T-helper 1 cell treated with Interleukin-12 subunit alpha and Interleukin-12 subunit beta and Interleukin-4 antibody, amounts not matched to agents 30 μg/mL and 1 μg/mL, for 36 hours (primary cell): ENCODE measurements around the gene LTBP1.

ENCODE experiments used
- H3K27ac Mint-ChIP-seq: one replicate; pipeline ENCODE4 v1.8.0; 2021; ENCODE audit warnings: mild to moderate bottlenecking, mixed read lengths
- H3K27me3 Mint-ChIP-seq: one replicate; pipeline ENCODE4 v1.8.0; 2021; ENCODE audit warnings: low read depth, mixed read lengths
- H3K36me3 Mint-ChIP-seq: one replicate; pipeline ENCODE4 v1.8.0; 2021; ENCODE audit warnings: low read depth, mixed read lengths
- H3K4me1 Mint-ChIP-seq: one replicate; pipeline ENCODE4 v1.8.0; 2021; ENCODE audit warnings: low read depth, mixed read lengths
- H3K4me3 Mint-ChIP-seq: one replicate; pipeline ENCODE4 v1.8.0; 2021; ENCODE audit warnings: mild to moderate bottlenecking, moderate library complexity, mixed read lengths
- H3K9me3 Mint-ChIP-seq: one replicate; pipeline ENCODE4 v1.8.0; 2021; ENCODE audit warnings: mixed read lengths

LTBP1 gene

GRCh38 chr2:33301355-33301754 lies 354.6 kb downstream of the LTBP1 start:
- Mint-ChIP-seq H3K4me3 (no peak overlapping the region), H3K36me3 (no peaks in the 10 kb centered on the region), H3K27ac (no peak overlapping the region), H3K4me1 (no peaks in the 10 kb centered on the region), H3K9me3 (no peaks in the 10 kb centered on the region), H3K27me3 (no peaks in the 10 kb centered on the region)

GRCh38 chr2:33302348-33302747 lies 355.6 kb downstream of the LTBP1 start:
- no peaks in the 10 kb centered on the region for H3K27me3 Mint-ChIP-seq
- no peak overlapping the region for H3K4me3 Mint-ChIP-seq
- H3K27ac Mint-ChIP-seq: no peak overlapping the region
- no peaks in the 10 kb centered on the region for H3K36me3 Mint-ChIP-seq
- no peaks in the 10 kb centered on the region for H3K4me1 Mint-ChIP-seq
- no peaks in the 10 kb centered on the region for H3K9me3 Mint-ChIP-seq

DNA sequence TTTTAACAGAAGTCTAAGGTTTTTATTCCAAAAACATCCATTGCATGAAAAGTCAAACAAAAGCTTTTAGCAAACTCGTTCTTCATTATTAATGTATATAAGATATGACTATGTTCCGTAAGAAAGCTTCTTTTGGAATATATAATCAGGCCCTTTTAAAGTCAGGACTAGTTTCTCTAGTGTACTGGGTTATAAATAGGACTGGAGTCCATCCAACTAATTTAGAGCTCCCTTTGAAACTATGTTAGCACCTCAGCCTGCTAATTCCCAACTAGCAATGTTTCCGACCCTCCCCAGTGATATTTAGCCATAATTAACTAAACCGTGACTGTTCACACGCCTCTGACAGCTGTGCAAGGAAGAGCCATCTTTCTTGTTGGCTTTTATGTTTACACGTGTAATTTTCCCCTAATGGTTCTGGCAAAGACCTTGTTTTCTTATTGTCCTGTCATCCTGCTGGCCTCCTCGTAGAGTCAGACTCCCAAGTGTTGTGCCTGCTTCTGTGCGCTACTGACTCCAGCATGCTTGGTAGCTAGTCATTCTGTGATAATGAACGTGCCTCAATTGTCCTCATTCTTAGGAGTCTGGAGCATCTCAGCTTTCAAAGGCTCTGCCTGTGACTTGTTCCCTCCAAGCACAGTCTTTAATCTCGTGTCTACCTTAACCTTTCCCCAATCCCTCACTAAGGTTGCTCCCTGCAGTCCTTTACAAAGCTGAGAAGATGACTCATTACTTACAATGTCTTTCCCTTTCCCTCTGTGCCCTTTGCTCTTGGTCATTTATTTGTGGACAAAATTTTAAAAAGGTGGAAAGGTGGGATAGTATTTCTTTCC lies 357.5 kb downstream of the LTBP1 start:
- no peaks in the 10 kb centered on the region for H3K36me3 Mint-ChIP-seq
- H3K9me3 Mint-ChIP-seq: no peaks in the 10 kb centered on the region
- H3K4me3 Mint-ChIP-seq: no peak overlapping the region
- H3K27me3 Mint-ChIP-seq: no peaks in the 10 kb centered on the region
- no peak overlapping the region for H3K27ac Mint-ChIP-seq
- H3K4me1 Mint-ChIP-seq: no peaks in the 10 kb centered on the region

DNA sequence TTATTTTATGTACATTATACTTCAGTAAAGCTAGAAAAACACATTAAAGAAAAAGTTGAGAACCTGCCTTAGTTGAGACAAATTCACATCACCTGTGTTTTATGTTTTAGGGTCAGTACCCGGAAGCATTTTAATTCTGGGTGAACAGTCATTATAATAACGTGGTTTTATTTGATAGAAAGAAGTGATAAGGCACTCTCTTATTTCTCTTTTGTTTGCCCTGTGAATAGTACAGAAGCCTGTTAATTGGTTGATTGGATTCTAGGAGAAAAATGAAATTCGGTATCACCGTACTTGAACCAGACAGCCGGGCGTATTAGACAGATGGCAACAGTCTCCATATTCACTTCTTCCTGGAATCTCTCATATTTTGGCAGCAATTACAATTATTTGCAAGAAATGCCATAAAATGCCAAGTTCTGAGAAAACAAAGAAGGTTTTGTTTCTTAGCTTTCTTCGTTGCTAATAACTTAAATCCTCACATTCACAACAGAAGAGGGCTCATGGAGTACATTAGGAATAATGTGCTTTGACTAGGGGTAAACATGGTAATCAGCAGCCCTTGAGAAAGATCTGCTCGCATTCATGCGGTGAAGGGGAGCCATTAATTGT lies 361.0 kb downstream of the LTBP1 start:
- Mint-ChIP-seq H3K36me3 (no peaks in the 10 kb centered on the region), H3K27ac (no peak overlapping the region)

GRCh38 chr2:33312355-33312754 lies 365.6 kb downstream of the LTBP1 start:
- H3K9me3 Mint-ChIP-seq: no peaks in the 10 kb centered on the region
- no peak overlapping the region for H3K27ac Mint-ChIP-seq
- H3K4me3 Mint-ChIP-seq: no peak overlapping the region
- no peaks in the 10 kb centered on the region for H3K4me1 Mint-ChIP-seq
- no peaks in the 10 kb centered on the region for H3K36me3 Mint-ChIP-seq
- H3K27me3 Mint-ChIP-seq: peaks cover 10% of the 10 kb centered on the region

More for the DNA sequence above, 361.0 kb downstream of the LTBP1 start:
- H3K4me3 Mint-ChIP-seq: no peak overlapping the region
- no peaks in the 10 kb centered on the region for H3K4me1 Mint-ChIP-seq
- H3K27me3 Mint-ChIP-seq: peaks cover under 1% of the 10 kb centered on the region
- no peaks in the 10 kb centered on the region for H3K9me3 Mint-ChIP-seq

DNA sequence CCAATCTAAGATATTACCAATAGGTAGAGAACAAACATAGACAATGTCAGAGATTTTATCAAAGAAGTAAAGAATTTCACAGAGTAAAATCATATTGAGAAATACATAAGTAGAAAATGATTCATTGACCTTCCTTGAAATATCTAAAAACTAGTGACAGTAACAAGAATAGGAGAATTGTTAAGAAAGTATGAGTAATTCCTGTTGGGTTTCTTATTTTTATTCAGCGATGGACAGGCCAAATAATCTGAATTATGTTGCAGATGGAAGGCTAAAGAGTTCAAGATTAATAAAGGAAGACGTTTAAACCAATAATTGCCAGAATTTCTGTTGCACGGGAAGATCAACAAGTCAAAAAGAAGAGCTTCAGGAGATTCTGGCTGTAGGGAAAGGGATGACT lies 366.3 kb downstream of the LTBP1 start:
- Mint-ChIP-seq H3K36me3 (no peaks in the 10 kb centered on the region), H3K27me3 (peaks cover 10% of the 10 kb centered on the region), H3K27ac (no peak overlapping the region), H3K4me3 (no peak overlapping the region), H3K9me3 (no peaks in the 10 kb centered on the region), H3K4me1 (no peaks in the 10 kb centered on the region)

GRCh38 chr2:33314541-33314940 lies 367.8 kb downstream of the LTBP1 start:
- no peaks in the 10 kb centered on the region for H3K9me3 Mint-ChIP-seq
- H3K27ac Mint-ChIP-seq: no peak overlapping the region
- no peak overlapping the region for H3K4me3 Mint-ChIP-seq
- no peaks in the 10 kb centered on the region for H3K36me3 Mint-ChIP-seq
- peaks cover 10% of the 10 kb centered on the region for H3K27me3 Mint-ChIP-seq
- H3K4me1 Mint-ChIP-seq: no peaks in the 10 kb centered on the region

DNA sequence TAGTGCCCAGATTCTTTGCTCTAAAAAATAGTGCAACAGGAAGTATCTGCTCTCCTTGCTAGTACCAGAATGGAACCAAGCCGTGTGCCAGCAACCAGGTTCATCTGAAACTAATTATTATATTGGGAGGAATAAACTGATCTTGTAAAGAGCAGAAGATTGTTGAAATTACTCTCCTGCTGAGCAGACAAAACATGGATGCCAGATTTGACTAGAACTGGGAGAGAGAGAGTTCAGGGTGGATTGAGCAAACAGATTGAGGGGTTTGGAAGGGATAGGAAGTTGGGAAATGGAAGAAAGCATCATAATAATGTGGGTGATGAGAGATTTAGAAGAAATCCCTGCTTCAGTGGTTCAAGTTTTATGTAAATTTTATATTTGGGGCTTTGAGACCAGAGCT lies 369.6 kb downstream of the LTBP1 start:
- no peaks in the 10 kb centered on the region for H3K36me3 Mint-ChIP-seq
- H3K4me1 Mint-ChIP-seq: peaks cover 11% of the 10 kb centered on the region
- H3K27me3 Mint-ChIP-seq: peaks cover 10% of the 10 kb centered on the region
- H3K27ac Mint-ChIP-seq: no peak overlapping the region
- no peaks in the 10 kb centered on the region for H3K9me3 Mint-ChIP-seq
- no peak overlapping the region for H3K4me3 Mint-ChIP-seq

DNA sequence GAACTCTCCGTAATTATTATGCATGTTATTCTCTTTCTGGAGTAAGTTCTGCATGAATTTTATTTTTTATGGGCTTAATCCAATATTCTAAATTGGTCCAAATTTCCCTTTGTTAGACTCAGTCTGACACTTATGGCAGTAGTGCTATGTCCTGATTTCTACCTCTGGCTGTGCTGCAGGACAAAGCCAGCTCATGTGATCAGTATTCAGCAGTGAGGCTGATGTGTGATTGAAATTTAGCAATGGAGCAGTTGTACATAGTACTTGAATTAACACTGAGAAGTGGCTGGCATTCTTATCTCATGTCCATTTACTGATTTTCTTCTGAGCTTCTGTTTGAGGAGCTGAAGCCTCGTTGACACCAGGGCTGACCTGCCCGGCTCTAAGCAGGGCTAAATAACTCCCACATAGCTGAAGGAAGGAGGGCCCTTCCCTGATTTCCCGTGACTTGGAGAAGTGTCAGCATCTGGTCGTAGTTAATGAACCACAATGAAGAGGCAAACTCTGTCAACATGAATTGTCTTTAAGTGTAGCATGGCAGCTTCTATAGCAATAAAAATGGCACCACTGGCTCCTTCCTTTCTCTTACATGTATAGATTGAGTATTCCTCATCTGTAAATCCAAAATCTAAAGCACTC lies 370.7 kb downstream of the LTBP1 start:
- Mint-ChIP-seq H3K4me3 (no peak overlapping the region), H3K36me3 (no peaks in the 10 kb centered on the region), H3K4me1 (peaks cover 20% of the 10 kb centered on the region), H3K27me3 (peaks cover 10% of the 10 kb centered on the region), H3K9me3 (no peaks in the 10 kb centered on the region), H3K27ac (no peak overlapping the region)

DNA sequence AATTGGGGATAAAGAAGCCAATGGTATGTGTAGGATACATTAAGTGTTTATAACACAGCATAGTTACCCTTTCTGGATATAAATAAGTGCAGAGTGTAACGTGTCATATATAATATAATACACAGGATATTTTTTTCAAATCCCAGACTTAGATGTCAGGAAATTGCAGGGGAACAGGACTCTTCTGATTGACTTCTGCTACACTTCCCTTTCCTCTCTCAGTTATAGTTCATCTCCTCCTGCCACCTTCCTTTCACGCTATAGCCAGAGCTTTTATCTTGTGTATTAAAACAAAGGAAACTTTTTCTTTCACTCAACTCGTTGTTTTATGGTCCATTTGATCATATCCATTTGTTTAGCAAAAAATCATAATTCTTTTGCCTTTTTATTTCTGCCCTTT lies 371.7 kb downstream of the LTBP1 start:
- Mint-ChIP-seq H3K4me3 (no peak overlapping the region), H3K9me3 (no peaks in the 10 kb centered on the region), H3K27ac (no peak overlapping the region), H3K27me3 (peaks cover 6% of the 10 kb centered on the region), H3K36me3 (no peaks in the 10 kb centered on the region), H3K4me1 (peaks cover 23% of the 10 kb centered on the region)

- H3K27ac Mint-ChIP-seq: peak overlapping the region; percentile 15
- no peaks in the 10 kb centered on the region for H3K9me3 Mint-ChIP-seq
- no peaks in the 10 kb centered on the region for H3K27me3 Mint-ChIP-seq
- H3K4me1 Mint-ChIP-seq: peaks cover 23% of the 10 kb centered on the region
- no peaks in the 10 kb centered on the region for H3K36me3 Mint-ChIP-seq
- H3K4me3 Mint-ChIP-seq: no peak overlapping the region
These were observed 373.8 kb downstream of the LTBP1 start for GRCh38 chr2:33320573-33320972.

- Mint-ChIP-seq H3K27me3 (no peaks in the 10 kb centered on the region), H3K36me3 (no peaks in the 10 kb centered on the region), H3K27ac (peak overlapping the region; percentile 69), H3K9me3 (no peaks in the 10 kb centered on the region), H3K4me3 (peak overlapping the region; percentile 53), H3K4me1 (peaks cover 23% of the 10 kb centered on the region)
These were observed 374.6 kb downstream of the LTBP1 start for GRCh38 chr2:33321236-33321771.

DNA sequence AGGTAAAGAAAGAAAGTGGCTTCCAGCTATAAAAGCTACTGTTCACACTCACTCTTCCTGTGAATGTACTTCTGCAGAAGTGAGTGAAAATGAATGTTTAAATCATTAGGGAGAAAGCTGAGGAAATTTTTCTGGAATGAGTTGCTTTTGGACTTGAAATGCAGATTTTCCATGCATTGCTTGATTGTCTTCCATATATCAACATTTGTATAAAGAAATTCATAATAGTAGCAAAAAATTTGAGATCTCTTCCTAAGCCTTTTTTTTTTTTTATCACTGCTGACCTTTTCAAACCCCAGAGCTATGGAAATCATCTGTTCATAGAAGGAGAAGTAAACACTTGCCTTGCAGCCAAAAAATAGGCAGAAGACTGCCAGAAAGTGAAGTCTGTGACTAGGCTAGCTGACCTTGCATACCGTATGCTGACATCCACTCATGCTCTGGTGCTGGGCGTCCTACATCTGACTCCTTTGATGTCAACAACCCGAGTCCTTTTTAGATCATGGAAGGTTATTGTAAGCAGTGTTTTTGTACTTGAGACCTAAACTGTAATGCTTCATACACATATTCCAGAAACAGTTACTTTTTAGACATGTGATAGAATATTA lies 375.2 kb downstream of the LTBP1 start:
- H3K27ac Mint-ChIP-seq: peak overlapping the region; percentile 22
- H3K4me1 Mint-ChIP-seq: peaks cover 23% of the 10 kb centered on the region

DNA sequence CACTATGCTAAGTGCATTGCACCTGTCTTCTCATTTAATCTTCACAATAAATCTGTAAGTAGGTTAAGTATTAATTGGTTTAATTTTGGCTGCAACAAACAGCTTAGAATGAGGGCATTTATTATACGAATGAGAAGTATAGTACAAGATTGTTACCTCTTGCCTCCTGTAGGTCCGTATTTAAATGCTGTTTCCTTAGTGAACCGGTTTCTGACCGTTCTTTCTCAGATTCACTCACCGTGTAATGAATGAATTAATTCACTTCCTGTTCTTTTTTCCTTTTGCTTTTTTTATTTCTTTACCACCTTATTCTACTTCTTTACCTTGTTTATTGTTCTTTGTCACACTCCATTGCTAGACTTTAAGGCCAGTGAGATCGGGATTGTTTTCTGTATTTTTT lies 375.9 kb downstream of the LTBP1 start:
- H3K36me3 Mint-ChIP-seq: no peaks in the 10 kb centered on the region
- peaks cover 23% of the 10 kb centered on the region for H3K4me1 Mint-ChIP-seq
- H3K9me3 Mint-ChIP-seq: no peaks in the 10 kb centered on the region
- no peak overlapping the region for H3K4me3 Mint-ChIP-seq
- H3K27ac Mint-ChIP-seq: no peak overlapping the region
- H3K27me3 Mint-ChIP-seq: no peaks in the 10 kb centered on the region

More for the DNA sequence above, 375.2 kb downstream of the LTBP1 start:
- H3K36me3 Mint-ChIP-seq: no peaks in the 10 kb centered on the region
- H3K4me3 Mint-ChIP-seq: no peak overlapping the region
- H3K9me3 Mint-ChIP-seq: no peaks in the 10 kb centered on the region
- no peaks in the 10 kb centered on the region for H3K27me3 Mint-ChIP-seq
